ENCODE results near the gene CCDC93. TPM values are rescaled to one million over a fixed set of nuclear protein-coding genes. Genes with fewer than 3 reads are reported as not detected.

Gene CCDC93
- total RNA-seq, 1 experiment from 2014 or later = 31.5 TPM

DNA sequence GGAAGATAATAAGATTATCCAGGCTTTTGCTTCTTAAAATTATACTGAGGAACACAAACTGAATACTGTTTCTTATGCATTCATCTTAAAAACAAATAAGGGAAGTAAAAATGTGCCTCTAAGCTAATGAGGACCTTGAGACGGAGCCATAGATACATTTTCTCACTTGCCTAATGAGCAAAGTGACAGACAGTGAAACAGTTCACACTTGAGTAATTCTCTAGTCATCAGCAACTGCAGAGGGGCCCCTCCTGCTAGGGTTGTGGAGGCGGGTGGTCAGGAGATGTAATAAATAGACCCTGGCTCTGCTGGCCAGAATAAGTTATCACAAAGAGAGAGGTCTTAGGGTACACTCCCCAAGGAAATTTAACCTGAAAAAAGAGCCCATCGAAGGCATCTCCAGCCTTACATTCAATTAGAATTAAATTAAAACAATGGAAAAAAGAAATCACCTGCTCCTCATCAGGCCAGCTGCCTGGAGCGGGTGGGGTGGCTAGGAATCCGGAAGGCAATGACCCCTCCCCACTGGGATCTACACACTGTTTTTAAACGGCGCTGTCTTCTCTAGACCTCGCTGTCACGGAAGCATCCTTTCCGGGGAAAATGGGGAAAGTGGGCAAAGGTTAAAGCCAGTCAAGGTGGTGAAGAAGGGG is 41.8 kb upstream of the CCDC93 start:
- POLR2A ChIA-PET = interaction anchor here (0.5 kb wide), 1 partner anchor 50 kb away, joined by 3 read pairs; no protein-coding TSS in a partner anchor
- in situ Hi-C loops (cut with HindIII; ENCODE audit: low pct_unique_long_range_greater_than_20kb, low sequenced_read_pairs) (no loop called here), intact Hi-C loops (cut with micrococcal nuclease; ENCODE audit: unreplicated experiment) (no loop called here)

DNA sequence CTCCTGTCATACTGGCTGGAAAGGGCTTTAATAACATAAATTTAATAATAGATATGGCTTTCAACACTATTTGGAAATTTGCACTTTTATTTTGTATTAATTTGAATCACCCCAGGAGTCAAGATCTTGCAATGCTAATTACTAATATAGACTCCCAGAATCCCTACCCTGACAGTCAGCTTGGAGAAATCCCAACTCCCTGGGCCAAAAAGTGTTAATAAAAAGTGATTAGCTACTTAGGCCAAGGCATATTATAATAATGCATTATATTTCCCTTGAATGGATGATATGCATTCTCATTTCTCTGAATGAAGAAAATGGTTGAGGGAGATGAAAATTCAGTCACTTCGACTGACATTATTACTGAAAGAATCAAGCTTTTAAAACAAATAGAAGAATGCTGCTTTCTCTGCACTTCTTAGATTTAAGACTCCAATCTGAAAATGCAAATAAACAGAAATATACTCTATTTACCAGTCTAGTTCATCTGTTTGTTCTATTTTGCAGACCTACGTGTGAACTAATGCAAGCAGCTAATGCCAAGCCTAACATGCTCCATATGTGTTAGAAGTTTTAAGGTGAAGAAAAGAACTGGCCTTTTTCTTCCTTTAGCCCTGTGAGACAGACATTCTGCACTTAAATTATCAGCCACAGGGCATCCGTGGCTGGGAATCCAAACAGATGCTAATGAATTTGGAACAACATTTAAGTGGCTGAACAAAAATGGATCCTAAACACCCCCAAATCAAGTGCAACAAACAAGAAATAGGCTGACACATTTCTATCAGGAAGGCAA is 40.5 kb upstream of the CCDC93 start:
- 0 out of 2 replicates have a peak, but pooled peaks cover 2% of the 10 kb centered on the region for H3K4me1 ChIP-seq (ENCODE audit: control insufficient read depth, insufficient read depth, low read length)
- in situ Hi-C loops (cut with HindIII; ENCODE audit: low pct_unique_long_range_greater_than_20kb, low sequenced_read_pairs) = no loop called here
- no TSS peak for BruUV-seq (replicated peaks)
- H3K27ac ChIP-seq (ENCODE audit: low read length) = no peak overlapping the region
- intact Hi-C loops (cut with micrococcal nuclease; ENCODE audit: unreplicated experiment) = no loop called here
- TF ChIP-seq REST (IDR thresholded peaks at IDR 0.05; ENCODE audit: insufficient read depth in 1 of 2, low read depth in 2 of 2, low read length in 1 of 2) (no peak), SIN3A (IDR thresholded peaks at IDR 0.05; ENCODE audit: borderline replicate concordance, insufficient read depth, low read depth, low read length) (no peak), TCF7L2 (IDR thresholded peaks at IDR 0.05; ENCODE audit: low read depth, low read length) (no peak)
- peaks cover 10% of the 10 kb centered on the region; the same call in 1 of the 2 replicates for H3K27me3 ChIP-seq (ENCODE audit: control insufficient read depth, insufficient read depth, low read length)
- no peak overlapping the region for H3K4me3 ChIP-seq (ENCODE audit: low read depth in 2 of 2, low read length in 2 of 2)
- ChIA-PET CTCF (no interaction called here), POLR2A (no interaction called here)
- no peaks in the 10 kb centered on the region for H3K36me3 ChIP-seq (ENCODE audit: control insufficient read depth, insufficient read depth, low read length)
- ATAC-seq (no peak), DNase-seq (ENCODE audit: low read depth, low spot score) (no peak)
- no peaks in the 10 kb centered on the region for H3K9me3 ChIP-seq (ENCODE audit: control insufficient read depth, insufficient read depth, low read depth, low read length)

More for the DNA sequence above, 41.8 kb upstream of the CCDC93 start:
- Histone ChIP-seq H3K4me3 (ENCODE audit: low read depth in 2 of 2, low read length in 2 of 2) (no peak overlapping the region), H3K9me3 (ENCODE audit: control insufficient read depth, insufficient read depth, low read depth, low read length) (no peaks in the 10 kb centered on the region), H3K27ac (ENCODE audit: low read length) (no peak overlapping the region), H3K27me3 (ENCODE audit: control insufficient read depth, insufficient read depth, low read length) (peaks cover 10% of the 10 kb centered on the region; the same call in 1 of the 2 replicates), H3K4me1 (ENCODE audit: control insufficient read depth, insufficient read depth, low read length) (no peaks in the 10 kb centered on the region), H3K36me3 (ENCODE audit: control insufficient read depth, insufficient read depth, low read length) (no peaks in the 10 kb centered on the region)
- DNase-seq (ENCODE audit: low read depth, low spot score) (no peak), ATAC-seq (no peak)
- BruUV-seq (replicated peaks) = no TSS peak
- TF ChIP-seq SIN3A (IDR thresholded peaks at IDR 0.05; ENCODE audit: borderline replicate concordance, insufficient read depth, low read depth, low read length) (no peak), TCF7L2 (IDR thresholded peaks at IDR 0.05; ENCODE audit: low read depth, low read length) (no peak)
- CTCF ChIA-PET = no interaction called here

GRCh38 chr2:118053681-118054080 is 39.8 kb upstream of the CCDC93 start:
- H3K4me1 ChIP-seq (ENCODE audit: control insufficient read depth, insufficient read depth, low read length) = 0 out of 2 replicates have a peak, but pooled peaks cover 2% of the 10 kb centered on the region
- TF ChIP-seq REST (IDR thresholded peaks at IDR 0.05; ENCODE audit: insufficient read depth in 1 of 2, low read depth in 2 of 2, low read length in 1 of 2) (no peak), SIN3A (IDR thresholded peaks at IDR 0.05; ENCODE audit: borderline replicate concordance, insufficient read depth, low read depth, low read length) (no peak), TCF7L2 (IDR thresholded peaks at IDR 0.05; ENCODE audit: low read depth, low read length) (no peak), POLR2AphosphoS5 (IDR thresholded peaks at IDR 0.05; ENCODE audit: low read depth, low read length) (no peak), CTCF (IDR thresholded peaks at IDR 0.05) (no peak)
- H3K9me3 ChIP-seq (ENCODE audit: control insufficient read depth, insufficient read depth, low read depth, low read length) = no peaks in the 10 kb centered on the region
- intact Hi-C loops (cut with micrococcal nuclease; ENCODE audit: unreplicated experiment) (no loop called here), in situ Hi-C loops (cut with HindIII; ENCODE audit: low pct_unique_long_range_greater_than_20kb, low sequenced_read_pairs) (no loop called here)
- no peaks in the 10 kb centered on the region for H3K36me3 ChIP-seq (ENCODE audit: control insufficient read depth, insufficient read depth, low read length)
- no peak for ATAC-seq
- peaks cover 10% of the 10 kb centered on the region; the same call in 1 of the 2 replicates for H3K27me3 ChIP-seq (ENCODE audit: control insufficient read depth, insufficient read depth, low read length)
- DNase-seq (ENCODE audit: low read depth, low spot score) = no peak
- H3K4me3 ChIP-seq (ENCODE audit: low read depth in 2 of 2, low read length in 2 of 2) = no peak overlapping the region
- BruUV-seq (replicated peaks) = no TSS peak
- POLR2A ChIA-PET = no interaction called here
- CTCF ChIA-PET = no interaction called here
- H3K27ac ChIP-seq (ENCODE audit: low read length) = no peak overlapping the region
